D721Med (cell line): ENCODE measurements around the gene REX1BD.

ENCODE experiments used
- DNase-seq: peaks from one replicate; pipeline ENCODE4 v3.0.0; 2011; ENCODE audit warnings: low spot score; ENCODE audit not compliant: insufficient read length
- FAIRE-seq: peaks from 2 replicates; lab custom pipeline; 2011; peaks lifted over from hg19 to GRCh38; lab: Jason Lieb, UNC
- TF ChIP-seq, protein P1 (sequence below): IDR thresholded peaks from 2 replicates; pipeline ENCODE4 v1.5.1; 2012; ENCODE audit warnings: mild to moderate bottlenecking, control low read depth; ENCODE audit not compliant: insufficient read depth; ENCODE audit errors: missing control alignments

REX1BD gene

DNA sequence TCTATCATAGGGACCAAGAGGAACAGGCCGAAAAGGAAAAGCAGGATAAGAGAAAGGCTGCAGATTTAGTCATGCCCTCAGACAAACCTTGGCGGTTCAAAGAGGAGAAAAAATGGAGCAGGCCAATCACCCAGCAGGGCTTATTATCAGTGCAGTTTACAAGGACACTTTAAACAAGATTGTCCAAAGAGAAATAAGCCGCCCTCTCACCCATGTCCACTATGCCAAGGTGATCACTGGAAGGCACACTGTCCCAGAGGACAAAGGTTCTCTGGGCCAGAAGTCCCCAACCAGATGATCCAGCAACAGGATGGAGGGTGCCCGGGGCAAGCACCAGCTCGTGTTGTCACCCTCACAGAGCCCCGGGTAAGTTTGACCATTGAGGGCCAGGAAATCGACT, 8.3 kb upstream of the REX1BD start:
- no peak for FAIRE-seq
- no peak for DNase-seq
- TF ChIP-seq, protein P1, sequence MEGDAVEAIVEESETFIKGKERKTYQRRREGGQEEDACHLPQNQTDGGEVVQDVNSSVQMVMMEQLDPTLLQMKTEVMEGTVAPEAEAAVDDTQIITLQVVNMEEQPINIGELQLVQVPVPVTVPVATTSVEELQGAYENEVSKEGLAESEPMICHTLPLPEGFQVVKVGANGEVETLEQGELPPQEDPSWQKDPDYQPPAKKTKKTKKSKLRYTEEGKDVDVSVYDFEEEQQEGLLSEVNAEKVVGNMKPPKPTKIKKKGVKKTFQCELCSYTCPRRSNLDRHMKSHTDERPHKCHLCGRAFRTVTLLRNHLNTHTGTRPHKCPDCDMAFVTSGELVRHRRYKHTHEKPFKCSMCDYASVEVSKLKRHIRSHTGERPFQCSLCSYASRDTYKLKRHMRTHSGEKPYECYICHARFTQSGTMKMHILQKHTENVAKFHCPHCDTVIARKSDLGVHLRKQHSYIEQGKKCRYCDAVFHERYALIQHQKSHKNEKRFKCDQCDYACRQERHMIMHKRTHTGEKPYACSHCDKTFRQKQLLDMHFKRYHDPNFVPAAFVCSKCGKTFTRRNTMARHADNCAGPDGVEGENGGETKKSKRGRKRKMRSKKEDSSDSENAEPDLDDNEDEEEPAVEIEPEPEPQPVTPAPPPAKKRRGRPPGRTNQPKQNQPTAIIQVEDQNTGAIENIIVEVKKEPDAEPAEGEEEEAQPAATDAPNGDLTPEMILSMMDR, result no peak

DNA sequence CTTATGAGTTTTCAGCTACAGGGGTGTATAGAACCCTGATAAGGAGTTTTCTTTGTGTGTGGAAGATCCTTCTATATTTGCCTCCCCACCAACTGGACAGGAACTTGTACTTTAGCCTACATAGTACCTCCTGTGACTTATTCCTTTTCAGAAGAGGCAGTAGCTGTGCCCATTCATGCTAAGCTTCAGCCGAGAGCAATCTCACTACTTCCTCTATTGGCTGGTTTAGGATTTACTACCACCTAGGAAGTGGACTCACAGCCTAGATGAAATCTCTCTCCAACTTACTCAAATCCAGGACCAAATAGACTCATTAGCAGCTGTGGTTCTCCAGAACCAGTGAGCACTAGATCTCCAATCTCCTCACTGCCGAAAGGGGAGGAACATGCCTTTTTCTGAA, 2.3 kb upstream of the REX1BD start:
- TF ChIP-seq, protein P1, result no peak
- FAIRE-seq (no peak), DNase-seq (no peak)

DNA sequence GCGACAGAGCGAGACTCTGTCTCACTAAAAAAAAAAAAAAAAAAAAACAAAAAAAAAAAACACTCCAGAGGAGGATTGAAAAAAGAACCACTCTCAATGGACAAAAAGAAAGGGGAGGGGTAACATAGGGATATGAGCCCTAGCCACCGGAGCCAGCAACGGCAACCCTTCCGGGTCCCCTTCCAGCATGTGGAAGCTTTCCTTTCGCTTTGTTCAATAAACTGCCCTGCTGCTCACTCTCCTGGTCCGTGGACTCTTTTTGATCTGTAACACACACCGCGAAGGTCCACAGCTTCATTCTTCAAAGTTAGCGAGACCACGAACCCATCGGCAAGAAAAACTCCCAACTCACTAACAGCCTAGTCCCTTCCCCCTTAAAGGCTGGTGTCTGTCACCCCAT, 1.0 kb upstream of the REX1BD start:
- FAIRE-seq, result no peak
- TF ChIP-seq, protein P1, result no peak
- no peak for DNase-seq

DNA sequence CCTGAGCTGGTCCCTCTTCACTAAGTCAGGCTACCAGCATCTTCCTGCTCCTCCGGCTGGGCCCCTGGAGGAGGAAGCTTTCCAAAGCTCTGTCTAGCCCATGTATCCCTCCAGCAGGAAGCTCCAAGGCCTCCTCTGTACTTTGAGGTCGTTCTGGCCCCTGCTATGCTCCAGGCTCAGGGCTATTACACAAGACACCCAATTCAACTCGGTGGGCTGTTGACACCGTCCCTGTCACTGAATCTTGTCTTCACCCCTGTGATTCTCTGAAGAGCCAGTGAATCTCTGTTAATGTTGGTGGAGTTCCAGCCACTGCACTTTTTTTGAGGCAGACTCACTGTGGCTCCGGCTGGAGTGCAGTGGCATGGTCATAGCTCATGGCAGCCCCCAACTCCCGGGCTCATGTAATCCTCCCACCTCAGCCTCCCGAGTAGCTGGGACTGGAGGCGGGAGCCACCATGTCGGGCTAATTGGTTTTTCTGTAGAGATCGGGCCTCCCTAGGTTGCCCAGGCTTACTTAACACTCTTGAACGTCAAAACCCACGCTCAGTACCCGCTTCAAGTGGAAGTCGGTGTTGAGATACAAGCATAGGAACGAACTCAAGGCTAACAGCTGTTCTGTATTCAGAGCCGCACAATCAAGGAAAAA, 512 bp upstream of the REX1BD start:
- DNase-seq, result no peak
- TF ChIP-seq, protein P1, result no peak
- FAIRE-seq, result no peak

DNA sequence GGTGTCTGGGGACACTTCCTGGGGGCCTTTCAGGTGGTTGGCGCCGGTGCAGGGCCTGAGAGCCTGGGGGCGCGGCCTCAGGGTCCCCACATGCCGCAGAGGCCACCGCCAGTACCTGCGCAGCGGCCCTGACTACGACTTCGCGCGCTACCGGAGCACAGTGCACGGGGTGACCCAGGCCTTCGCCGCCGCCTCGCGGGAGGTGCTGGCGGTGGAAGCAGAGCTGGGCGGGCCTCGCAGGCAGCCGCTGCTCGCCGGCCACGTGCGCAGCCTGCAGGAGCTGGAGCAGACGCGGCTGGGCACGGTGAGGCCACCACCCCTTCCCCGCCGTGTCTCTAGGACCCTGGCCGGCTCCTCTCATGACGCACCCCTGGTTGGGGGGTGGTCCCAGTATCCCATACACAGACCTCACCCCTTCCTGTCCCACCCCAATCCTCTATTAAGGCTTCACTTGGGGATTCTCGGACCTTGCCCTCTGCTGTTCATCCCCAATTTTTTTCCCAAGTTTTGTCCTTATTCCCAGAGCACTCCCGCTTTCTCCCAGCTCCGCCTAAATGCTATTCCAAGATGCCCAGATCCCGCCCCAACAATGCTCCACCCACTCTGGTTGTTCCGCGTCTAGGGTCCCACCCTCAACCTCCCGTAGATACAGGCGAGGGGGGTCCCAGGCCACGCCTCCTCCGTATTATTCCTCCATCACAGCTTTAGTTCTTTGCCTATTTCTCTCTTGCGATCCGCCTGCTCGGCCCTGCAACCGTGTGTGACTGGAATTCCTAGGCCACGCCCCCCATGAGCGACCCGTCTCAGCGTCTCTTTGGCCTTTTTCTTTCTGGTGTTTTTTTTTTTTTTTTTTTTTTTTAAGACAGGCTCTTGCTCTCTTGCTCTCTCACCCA, 1.0 kb downstream of the REX1BD start:
- FAIRE-seq, result no peak
- TF ChIP-seq, protein P1, result no peak
- DNase-seq, result no peak

DNA sequence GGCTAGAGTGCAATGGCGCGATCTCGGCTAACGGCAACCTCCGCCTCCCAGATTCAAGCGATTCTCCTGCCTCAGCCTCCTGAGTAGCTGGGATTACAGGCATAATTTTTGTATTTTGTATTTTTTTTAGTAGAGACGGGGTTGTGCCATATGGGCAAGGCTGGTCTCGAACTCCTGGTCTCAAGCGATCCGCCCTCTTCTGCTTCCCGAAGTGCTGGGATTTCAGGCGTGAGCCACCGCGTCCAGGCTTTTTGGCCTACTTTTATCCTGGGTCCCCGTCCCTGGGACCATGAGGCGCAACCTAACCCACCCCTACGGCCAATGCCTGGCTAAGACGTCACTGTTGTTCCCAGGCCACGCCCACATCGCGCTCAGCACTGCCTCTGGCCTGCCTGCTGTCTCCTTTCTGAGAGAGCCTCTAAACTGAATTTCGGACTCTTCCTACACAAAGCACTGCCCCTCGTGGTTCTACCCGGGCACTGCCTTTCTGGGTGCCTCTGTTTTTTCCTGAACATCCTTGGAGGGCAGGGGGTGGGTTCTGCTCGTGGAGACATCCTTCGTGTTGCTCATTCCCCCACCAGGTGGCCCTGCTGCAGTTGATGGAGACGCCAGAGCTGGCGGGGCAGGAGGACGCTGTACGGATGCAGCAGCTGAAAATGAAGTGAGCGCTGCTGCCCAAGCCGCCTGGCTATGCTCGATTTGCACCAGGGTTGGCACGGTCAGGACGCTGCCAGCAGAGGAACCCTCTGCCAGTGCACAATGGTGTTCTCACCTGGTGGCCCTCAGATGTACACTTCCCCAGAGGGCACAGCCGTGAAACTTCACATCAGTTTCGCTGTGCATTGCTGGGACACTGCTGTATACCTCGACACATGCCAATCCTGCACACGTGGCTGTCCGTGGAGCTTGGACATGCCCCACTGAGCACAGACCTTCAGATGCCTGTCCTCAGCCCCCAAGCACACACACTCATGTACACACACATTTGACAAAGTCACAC, 2.0 kb downstream of the REX1BD start:
- FAIRE-seq, result no peak
- peak; percentile 73 for DNase-seq

More for the DNA sequence above, 2.0 kb downstream of the REX1BD start:
- TF ChIP-seq, protein P1, result peak; percentile 2
